GM19240 (cell line): ENCODE measurements around the gene FLNB.
"Not testable (repeated sequence)": the region's sequence is repeated elsewhere in the genome, so short reads cannot be mapped to it uniquely, and the experiment has no call there.

Source experiments
- DNase-seq: peaks from one replicate; pipeline ENCODE4 v3.0.0; 2011; ENCODE audit warnings: low spot score; ENCODE audit not compliant: insufficient read length

Gene FLNB

GRCh38 chr3:57978316-57978715 is 29.9 kb upstream of the FLNB start:
- DNase-seq = no peak

- no peak for DNase-seq
These were observed 27.8 kb upstream of the FLNB start for GRCh38 chr3:57980416-57980815.

GRCh38 chr3:57981483-57982087 is 26.6 kb upstream of the FLNB start:
- DNase-seq = no peak

- DNase-seq = no peak
These were observed 25.5 kb upstream of the FLNB start for GRCh38 chr3:57982561-57983243.

- DNase-seq = peak; percentile 57
These were observed 24.3 kb upstream of the FLNB start for GRCh38 chr3:57983734-57984518.

GRCh38 chr3:57985176-57985983 is 22.8 kb upstream of the FLNB start:
- DNase-seq = no peak

- DNase-seq = no peak
These were observed 22.3 kb upstream of the FLNB start for GRCh38 chr3:57985984-57986246.

- DNase-seq = no peak
These were observed 22.0 kb upstream of the FLNB start for GRCh38 chr3:57986261-57986660.

- not testable (repeated sequence) for DNase-seq
These were observed 19.0 kb upstream of the FLNB start for GRCh38 chr3:57989198-57989597.

- DNase-seq = no peak
These were observed 18.6 kb upstream of the FLNB start for GRCh38 chr3:57989646-57990045.

GRCh38 chr3:57992452-57993213 is 15.6 kb upstream of the FLNB start:
- DNase-seq = no peak

GRCh38 chr3:57998366-57999283 is 9.6 kb upstream of the FLNB start:
- no peak for DNase-seq

- no peak for DNase-seq
These were observed 8.7 kb upstream of the FLNB start for GRCh38 chr3:57999417-58000115.

- no peak for DNase-seq
These were observed 7.7 kb upstream of the FLNB start for GRCh38 chr3:58000306-58001085.

GRCh38 chr3:58001086-58001467 is 7.1 kb upstream of the FLNB start:
- DNase-seq = no peak

- DNase-seq = no peak
These were observed 6.2 kb upstream of the FLNB start for GRCh38 chr3:58001979-58002378.

GRCh38 chr3:58003093-58003492 is 5.1 kb upstream of the FLNB start:
- DNase-seq = no peak

GRCh38 chr3:58004973-58005372 is 3.2 kb upstream of the FLNB start:
- DNase-seq = no peak

- no peak for DNase-seq
These were observed 2.6 kb upstream of the FLNB start for GRCh38 chr3:58005669-58006068.
